Naive thymus-derived CD4-positive, alpha-beta T cell (primary cell): ENCODE results near the gene PRKCA. TPM values are rescaled to one million over a fixed set of nuclear protein-coding genes. Genes with fewer than 3 reads are reported as not detected.
A peak's percentile ranks its signal among the peaks of the same experiment; 100 is the strongest.

ENCODE experiments used
- ATAC-seq: fragments of 150-1000 bp; cut with Tn5 transposase; 2 replicates; pipeline ENCODE4 v1.10.0; 2021; ENCODE audit warnings: mild to moderate bottlenecking, moderate library complexity
- CTCF ChIA-PET: fragments of 350-600 bp; sonication (Branson Sonifier 250); formaldehyde crosslinking; loops from one replicate; lab custom pipeline; 2021; ENCODE audit warnings: antibody characterized with exemption; lab: Charles Lee
- POLR2A ChIA-PET: fragments of 350-600 bp; sonication (Branson Sonifier 250); formaldehyde crosslinking; loops from one replicate; lab custom pipeline; 2021; ENCODE audit warnings: antibody characterized with exemption, inconsistent platforms; lab: Charles Lee
- DNase-seq, 9 donors: peaks; one replicate each; pipeline versions ENCODE4 v3.0.0 to v3.0.0-alpha.2; 2020 to 2022; ENCODE audit warnings: mixed read lengths in 1 of 9
- H3K27ac ChIP-seq: one replicate; pipeline ENCODE4 v1.7.0; 2013; ENCODE audit warnings: mild to moderate bottlenecking, low read depth, low read length, moderate library complexity
- H3K27me3 ChIP-seq, 2 donors: one replicate each; pipeline ENCODE4 v1.7.0; 2013; ENCODE audit warnings: low read length in 2 of 2, mild to moderate bottlenecking in 2 of 2, moderate library complexity in 2 of 2; ENCODE audit not compliant: control insufficient read depth in 2 of 2, insufficient read depth in 2 of 2
- H3K36me3 ChIP-seq, 3 experiments: 1 replicate in 2 of 3; 2 replicates in 1 of 3; pipeline ENCODE4 v1.7.0; 2013; ENCODE audit warnings: low read length in 3 of 3, mild to moderate bottlenecking in 3 of 3, moderate library complexity in 1 of 3; ENCODE audit not compliant: insufficient read depth in 3 of 3, control insufficient read depth in 2 of 3
- H3K4me1 ChIP-seq, 2 donors: one replicate each; pipeline ENCODE4 v1.7.0; 2013; ENCODE audit warnings: low read length in 2 of 2, mild to moderate bottlenecking in 2 of 2, moderate library complexity in 1 of 2; ENCODE audit not compliant: control insufficient read depth in 2 of 2, insufficient read depth in 2 of 2
- H3K4me3 ChIP-seq: 2 replicates; pipeline ENCODE4 v1.7.0; 2013; ENCODE audit warnings: mild to moderate bottlenecking, low read length
- H3K9me3 ChIP-seq, 3 experiments: 1 replicate in 2 of 3; 2 replicates in 1 of 3; pipeline ENCODE4 v1.7.0; 2013; ENCODE audit warnings: low read length in 3 of 3; ENCODE audit not compliant: control insufficient read depth in 2 of 3
- H3K27ac Mint-ChIP-seq, 9 donors: one replicate each; pipeline ENCODE4 v1.8.0; 2020 to 2022; ENCODE audit warnings: mixed read lengths in 9 of 9, mild to moderate bottlenecking in 8 of 9, moderate library complexity in 5 of 9, inconsistent platforms in 2 of 9
- H3K27me3 Mint-ChIP-seq, 5 donors: one replicate each; pipeline ENCODE4 v1.8.0; 2021 to 2022; ENCODE audit warnings: mixed read lengths in 5 of 5, mild to moderate bottlenecking in 1 of 5
- H3K36me3 Mint-ChIP-seq, 5 donors: one replicate each; pipeline ENCODE4 v1.8.0; 2020 to 2022; ENCODE audit warnings: mixed read lengths in 5 of 5, mild to moderate bottlenecking in 3 of 5, inconsistent platforms in 1 of 5
- H3K4me1 Mint-ChIP-seq, 7 donors: one replicate each; pipeline ENCODE4 v1.8.0; 2020 to 2022; ENCODE audit warnings: mixed read lengths in 7 of 7, mild to moderate bottlenecking in 3 of 7, inconsistent platforms in 1 of 7
- H3K4me3 Mint-ChIP-seq, 10 donors: one replicate each; pipeline ENCODE4 v1.8.0; 2020 to 2022; ENCODE audit warnings: mild to moderate bottlenecking in 10 of 10, mixed read lengths in 10 of 10, moderate library complexity in 6 of 10, inconsistent platforms in 2 of 10
- H3K9me3 Mint-ChIP-seq, 11 donors: one replicate each; pipeline ENCODE4 v1.8.0; 2020 to 2022; ENCODE audit warnings: mixed read lengths in 11 of 11, mild to moderate bottlenecking in 4 of 11, inconsistent platforms in 1 of 11, moderate library complexity in 1 of 11
- intact Hi-C, 2 donors: fragments of 100-400 bp; cut with micrococcal nuclease; formaldehyde crosslinking; loops; one replicate each; pipeline ENCODE4 v1.15.1; 2023
- polyA plus RNA-seq, 2 donors: library from polyadenylated mRNA; unstranded; fragments of 300-500 nt; fragmentation: Illumina TruSeq; gene quantifications; one replicate each; pipeline ENCODE4 v1.2.3, GENCODE V29; 2021
- total RNA-seq, 6 experiments: library from RNA in 5 of 6; stranded (reverse) in 5 of 6; gene quantifications; 1 replicate in 5 of 6; 2 replicates in 1 of 6; pipeline ENCODE4 v1.2.3 and lab custom pipeline; 2021 to 2026

The PRKCA gene
- total and polyA plus RNA-seq, 7 experiments from 2014 or later = 4.1 to 186 (median 122) TPM

DNA sequence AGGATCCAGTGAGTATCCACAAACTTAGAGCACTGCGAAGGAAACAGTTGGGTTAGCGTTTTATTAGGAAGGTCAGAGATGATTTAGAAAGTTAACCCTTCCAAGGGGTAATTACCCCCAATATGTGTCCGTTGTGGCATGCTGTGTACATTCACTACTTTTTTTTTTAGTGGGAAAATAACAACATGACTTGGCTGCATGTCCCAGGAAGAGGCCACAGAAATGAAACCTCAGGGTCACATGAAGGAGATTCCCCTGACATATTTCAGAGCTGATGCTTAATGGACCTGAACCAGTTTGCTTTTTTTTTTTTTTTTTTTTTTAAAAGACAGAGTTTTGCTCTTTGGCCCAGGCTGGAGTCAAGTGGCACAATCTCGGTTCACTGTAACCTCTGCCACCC is 167.5 kb downstream of the PRKCA start:
- DNase-seq = no peak
- no peak for ATAC-seq
- Histone ChIP-seq H3K4me3 (no peak overlapping the region), H3K27ac (no peak overlapping the region), H3K9me3 (no peaks in the 10 kb centered on the region), H3K27me3 (no peaks in the 10 kb centered on the region), H3K36me3 (peaks cover 0 to 8% (median 0%) of the 10 kb centered on the region in 3 experiments), H3K4me1 (peaks cover 14 to 19% of the 10 kb centered on the region in 2 donors)
- intact Hi-C loops = loop anchor here in 1 of 2 donors (2.0 to 5.0 kb wide), 3 partner anchors 21 to 77 kb away; no protein-coding TSS in a partner anchor
- POLR2A ChIA-PET = interaction anchor here (0.7 kb wide), 1 partner anchor 1960 kb away, joined by 3 read pairs; no protein-coding TSS in a partner anchor
- Mint-ChIP-seq H3K36me3 (peaks cover 0 to 27% (median 4%) of the 10 kb centered on the region in 5 donors), H3K9me3 (peaks cover 0 to 1% (median 0%) of the 10 kb centered on the region in 11 donors), H3K4me3 (peak overlapping the region in 2 of 10 donors; percentile 3 to 15), H3K27ac (peak overlapping the region in 1 of 9 donors; percentile 52), H3K4me1 (peaks cover 50 to 97% (median 82%) of the 10 kb centered on the region in 7 donors), H3K27me3 (no peaks in the 10 kb centered on the region)
- CTCF ChIA-PET = no interaction called here

DNA sequence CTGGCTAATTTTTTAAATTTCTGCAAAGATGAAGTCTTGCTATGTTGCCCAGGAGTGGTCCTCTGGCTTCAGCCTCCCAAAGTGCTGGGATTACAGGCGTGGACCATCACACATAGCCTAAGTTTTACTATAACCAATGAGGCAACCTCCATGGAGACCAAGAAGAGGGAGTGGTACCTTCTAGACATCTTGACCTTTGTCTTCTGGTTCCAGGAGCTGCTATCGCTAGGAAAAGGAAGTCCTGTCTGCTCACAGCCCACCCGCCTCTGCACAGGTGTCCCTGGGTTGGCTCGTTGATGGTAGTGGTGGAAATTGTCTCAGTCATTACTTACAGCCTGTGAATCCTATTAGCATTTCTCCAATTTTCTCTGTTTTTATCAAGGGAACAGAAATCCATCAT is 169.7 kb downstream of the PRKCA start:
- Mint-ChIP-seq H3K4me1 (peaks cover 37 to 92% (median 70%) of the 10 kb centered on the region in 7 donors), H3K36me3 (peaks cover 0 to 34% (median 5%) of the 10 kb centered on the region in 5 donors), H3K4me3 (no peak overlapping the region), H3K27me3 (no peaks in the 10 kb centered on the region), H3K9me3 (peaks cover 0 to 2% (median 0%) of the 10 kb centered on the region in 11 donors), H3K27ac (no peak overlapping the region)
- POLR2A ChIA-PET = no interaction called here
- Histone ChIP-seq H3K9me3 (no peaks in the 10 kb centered on the region), H3K4me3 (no peak overlapping the region), H3K4me1 (peaks cover 12 to 19% of the 10 kb centered on the region in 2 donors), H3K27ac (no peak overlapping the region), H3K36me3 (peaks cover 0 to 8% (median 0%) of the 10 kb centered on the region in 3 experiments), H3K27me3 (no peaks in the 10 kb centered on the region)
- CTCF ChIA-PET = no interaction called here
- ATAC-seq (no peak), DNase-seq (no peak)
- intact Hi-C loops = no loop called here

DNA sequence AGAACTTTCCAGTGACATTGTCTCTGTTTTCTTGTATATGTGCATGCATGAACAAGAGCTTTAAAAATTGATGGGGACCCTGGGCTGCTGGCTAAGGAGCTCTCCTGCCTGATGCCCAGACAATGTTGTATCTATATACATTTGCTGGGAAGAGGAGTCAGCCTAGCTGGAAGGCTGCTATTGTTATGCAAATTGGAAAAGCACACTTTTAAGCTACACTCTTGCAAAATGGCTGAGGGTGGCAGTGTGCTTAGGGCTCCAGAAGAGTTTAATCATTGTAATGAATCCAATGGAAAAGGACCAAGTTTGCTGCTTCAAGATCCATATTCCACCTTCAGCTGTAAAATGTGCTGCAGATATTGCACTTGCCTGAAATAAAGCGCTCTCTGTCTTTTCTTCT is 171.8 kb downstream of the PRKCA start:
- Histone ChIP-seq H3K9me3 (no peaks in the 10 kb centered on the region), H3K27me3 (no peaks in the 10 kb centered on the region), H3K27ac (no peak overlapping the region), H3K4me1 (no peaks in the 10 kb centered on the region), H3K36me3 (peaks cover 0 to 8% (median 0%) of the 10 kb centered on the region in 3 experiments), H3K4me3 (no peak overlapping the region)
- H3K4me1 Mint-ChIP-seq = peaks cover 23 to 76% (median 54%) of the 10 kb centered on the region in 7 donors
- peaks cover 0 to 4% (median 0%) of the 10 kb centered on the region in 11 donors for H3K9me3 Mint-ChIP-seq
- H3K4me3 Mint-ChIP-seq = no peak overlapping the region
- CTCF ChIA-PET = interaction anchor here (0.6 kb wide), 1 partner anchor 103 kb away, joined by 4 read pairs; no protein-coding TSS in a partner anchor
- ATAC-seq = no peak
- no peak overlapping the region for H3K27ac Mint-ChIP-seq
- H3K27me3 Mint-ChIP-seq = no peaks in the 10 kb centered on the region
- no peak for DNase-seq
- POLR2A ChIA-PET = no interaction called here
- peaks cover 0 to 46% (median 17%) of the 10 kb centered on the region in 5 donors for H3K36me3 Mint-ChIP-seq
- intact Hi-C loops = no loop called here

DNA sequence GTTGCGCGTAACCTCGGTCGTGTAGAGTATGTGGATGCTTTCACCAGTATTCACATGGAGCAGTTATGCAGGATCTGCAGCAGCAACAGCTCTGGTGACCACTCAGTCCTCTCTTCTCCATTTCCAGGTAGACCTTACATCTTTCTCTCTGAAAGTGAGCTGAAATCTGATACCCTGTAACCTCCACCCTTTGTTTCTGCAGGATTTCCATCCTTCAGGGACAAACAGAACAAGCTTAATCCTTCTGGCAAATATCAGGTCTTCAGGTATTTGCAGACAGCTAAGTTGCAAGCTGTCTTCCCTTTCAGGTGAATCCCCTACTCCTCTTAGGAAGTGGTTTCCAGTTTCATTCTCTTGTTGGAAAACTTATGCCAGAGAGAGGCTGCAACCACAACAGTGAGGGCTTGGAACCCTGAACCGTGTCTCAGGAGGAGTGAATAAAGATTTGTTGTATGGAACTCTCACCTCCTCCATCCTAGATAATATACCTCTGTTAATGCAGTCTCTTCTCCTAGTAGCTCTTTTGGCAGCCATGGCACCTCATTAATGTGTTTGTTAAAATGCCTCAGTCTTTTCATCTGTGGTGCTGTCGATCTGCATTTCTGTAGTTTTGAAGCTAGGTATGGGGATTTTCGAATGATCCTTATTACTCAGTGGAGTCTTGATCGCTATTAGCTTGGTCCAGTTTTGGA is 172.5 kb downstream of the PRKCA start:
- Histone ChIP-seq H3K4me1 (no peaks in the 10 kb centered on the region), H3K27ac (no peak overlapping the region), H3K36me3 (peaks cover 0 to 8% (median 0%) of the 10 kb centered on the region in 3 experiments), H3K9me3 (no peaks in the 10 kb centered on the region), H3K27me3 (no peaks in the 10 kb centered on the region), H3K4me3 (no peak overlapping the region)
- Mint-ChIP-seq H3K4me3 (no peak overlapping the region), H3K27me3 (no peaks in the 10 kb centered on the region), H3K9me3 (peaks cover 0 to 4% (median 0%) of the 10 kb centered on the region in 11 donors), H3K36me3 (peaks cover 0 to 50% (median 21%) of the 10 kb centered on the region in 5 donors), H3K27ac (peak overlapping the region in 2 of 9 donors; percentile 37 to 51), H3K4me1 (peaks cover 24 to 76% (median 49%) of the 10 kb centered on the region in 7 donors)
- CTCF ChIA-PET = interaction anchor here (0.6 kb wide), 1 partner anchor 188 kb away, joined by 3 read pairs; no protein-coding TSS in a partner anchor
- no peak for DNase-seq
- intact Hi-C loops = no loop called here
- ATAC-seq = no peak
- POLR2A ChIA-PET = interaction anchor here (0.5 to 0.6 kb wide), 2 partner anchors 11 to 31 kb away, joined by 3 to 4 read pairs; no protein-coding TSS in a partner anchor

DNA sequence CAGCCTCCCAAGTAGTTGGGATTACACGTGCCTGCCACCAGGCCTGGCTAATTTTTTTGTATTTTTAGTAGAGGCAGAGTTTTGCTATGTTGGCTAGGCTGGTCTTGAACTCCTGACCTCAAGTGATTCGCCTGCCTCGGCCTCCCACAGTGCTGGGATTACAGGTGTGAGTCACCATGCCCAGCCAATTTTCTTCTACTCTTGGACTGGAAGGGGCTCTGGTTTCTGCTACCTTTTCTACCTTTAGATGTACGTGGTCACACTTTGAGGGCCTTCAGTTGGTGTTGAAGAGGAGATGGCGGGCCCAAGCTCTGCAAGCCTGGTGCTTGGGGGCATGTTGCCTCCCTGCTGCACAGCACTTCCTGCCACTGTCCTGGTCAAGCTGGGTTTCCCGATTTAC is 173.6 kb downstream of the PRKCA start:
- Mint-ChIP-seq H3K9me3 (peaks cover 0 to 6% (median 0%) of the 10 kb centered on the region in 11 donors), H3K36me3 (peaks cover 0 to 52% (median 25%) of the 10 kb centered on the region in 5 donors), H3K4me3 (no peak overlapping the region), H3K27me3 (no peaks in the 10 kb centered on the region), H3K4me1 (peaks cover 23 to 77% (median 47%) of the 10 kb centered on the region in 7 donors), H3K27ac (peak overlapping the region in 1 of 9 donors; percentile 56)
- DNase-seq (no peak), ATAC-seq (no peak)
- Histone ChIP-seq H3K27me3 (no peaks in the 10 kb centered on the region), H3K36me3 (peaks cover 0 to 11% (median 0%) of the 10 kb centered on the region in 3 experiments), H3K4me3 (no peak overlapping the region), H3K9me3 (no peaks in the 10 kb centered on the region), H3K27ac (no peak overlapping the region), H3K4me1 (no peaks in the 10 kb centered on the region)
- intact Hi-C loops = no loop called here
- ChIA-PET CTCF (no interaction called here), POLR2A (no interaction called here)

DNA sequence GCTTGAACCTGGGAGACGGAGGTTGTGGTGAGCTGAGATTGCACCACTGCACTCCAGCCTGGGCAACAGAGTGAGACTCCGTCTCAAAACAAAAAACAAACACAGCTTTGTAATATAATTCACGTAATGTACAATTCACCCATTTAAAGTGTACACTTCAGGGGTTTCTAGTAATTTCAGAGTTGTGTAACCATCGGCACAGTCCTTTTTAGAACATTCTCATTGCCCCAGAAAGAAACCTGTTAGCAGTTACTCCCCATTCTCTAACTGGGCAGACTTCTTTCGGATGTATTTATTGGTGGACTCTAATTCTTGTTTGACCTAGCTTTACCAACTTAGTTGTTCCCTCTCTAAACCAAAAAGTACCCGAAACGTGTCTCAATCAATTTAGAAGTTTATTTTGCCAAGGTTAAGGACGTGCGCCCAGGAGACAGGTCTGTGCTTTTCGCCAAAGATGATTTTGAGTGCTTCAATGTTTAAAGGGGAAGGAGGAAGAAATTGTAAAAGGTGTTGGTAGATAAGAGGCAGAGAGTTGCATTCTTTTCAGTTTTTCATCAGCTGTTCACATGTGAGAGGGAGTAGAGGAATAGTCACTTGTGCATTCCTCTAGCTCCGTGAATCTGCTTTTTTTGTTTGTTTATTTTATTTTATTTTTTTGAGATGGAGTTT is 175.3 kb downstream of the PRKCA start:
- intact Hi-C loops = no loop called here
- H3K4me3 Mint-ChIP-seq = peak overlapping the region in 1 of 10 donors; percentile 6
- no peaks in the 10 kb centered on the region for H3K27me3 ChIP-seq
- peaks cover 0 to 5% (median 0%) of the 10 kb centered on the region in 3 experiments for H3K36me3 ChIP-seq
- H3K36me3 Mint-ChIP-seq = peaks cover 0 to 47% (median 29%) of the 10 kb centered on the region in 5 donors
- POLR2A ChIA-PET = no interaction called here
- no peak for DNase-seq
- H3K4me3 ChIP-seq = no peak overlapping the region
- H3K27ac ChIP-seq = no peak overlapping the region
- no peak for ATAC-seq
- H3K4me1 Mint-ChIP-seq = peaks cover 28 to 73% (median 50%) of the 10 kb centered on the region in 7 donors
- H3K9me3 Mint-ChIP-seq = peaks cover 0 to 6% (median 0%) of the 10 kb centered on the region in 11 donors
- no peaks in the 10 kb centered on the region for H3K4me1 ChIP-seq
- no peaks in the 10 kb centered on the region for H3K9me3 ChIP-seq
- no peak overlapping the region for H3K27ac Mint-ChIP-seq
- H3K27me3 Mint-ChIP-seq = no peaks in the 10 kb centered on the region
- CTCF ChIA-PET = no interaction called here
